Breast epithelium (tissue), 4 donors: Measurements from ENCODE around the gene CAMSAP1. TPM values are rescaled to one million over a fixed set of nuclear protein-coding genes. Genes with fewer than 3 reads are reported as not detected.

Experiments
- DNase-seq, 2 donors: peaks; one replicate each; pipeline ENCODE4 v3.0.0-alpha.2; 2019; ENCODE audit warnings: low spot score in 2 of 2
- H3K27ac ChIP-seq, 2 donors: fragments of 200-600 bp; sonication (generic) in 1 of 2; one replicate each; pipeline ENCODE4 v1.5.1; 2016 to 2019; ENCODE audit warnings: mild to moderate bottlenecking in 1 of 2
- H3K27me3 ChIP-seq, 2 donors: fragments of 200-600 bp; sonication (generic) in 1 of 2; one replicate each; pipeline versions ENCODE4 v1.5.1 to v1.6.0; 2017 to 2019; ENCODE audit warnings: control low read depth in 1 of 2, mild to moderate bottlenecking in 1 of 2
- H3K36me3 ChIP-seq: fragments of 200-600 bp; one replicate; pipeline ENCODE4 v1.5.1; 2019
- H3K4me1 ChIP-seq, 2 donors: fragments of 200-600 bp; sonication (generic); one replicate each; pipeline ENCODE4 v1.5.1; 2016 to 2019; ENCODE audit warnings: control low read depth in 1 of 2
- H3K4me3 ChIP-seq, 3 donors: fragments of 200-600 bp; sonication (generic); 1 replicate in 2 of 3; 2 replicates in 1 of 3; pipeline ENCODE4 v1.5.1; 2016 to 2019; ENCODE audit warnings: mild to moderate bottlenecking in 3 of 3, moderate library complexity in 2 of 3
- H3K9me3 ChIP-seq, 2 donors: fragments of 200-600 bp; sonication (generic) in 1 of 2; one replicate each; pipeline ENCODE4 v1.5.1; 2016 to 2019; ENCODE audit warnings: control low read depth in 1 of 2
- CTCF ChIP-seq, 3 donors: fragments of 450-650 bp; IDR thresholded peaks; one replicate each; pipeline ENCODE4 v1.5.1; 2016 to 2017; ENCODE audit warnings: antibody characterized with exemption in 3 of 3, mild to moderate bottlenecking in 3 of 3, moderate library complexity in 3 of 3
- POLR2A ChIP-seq: fragments of 450-650 bp; IDR thresholded peaks from one replicate; pipeline ENCODE4 v1.6.1; 2016; ENCODE audit warnings: antibody characterized with exemption, mild to moderate bottlenecking, moderate library complexity
- POLR2AphosphoS5 ChIP-seq, 3 donors: sonication (generic); formaldehyde crosslinking; IDR thresholded peaks; one replicate each; pipeline ENCODE4 v1.6.1; 2017; ENCODE audit warnings: antibody characterized with exemption in 3 of 3
- intact Hi-C: fragments of 100-400 bp; cut with DNase I; formaldehyde crosslinking; loops from one replicate; pipeline ENCODE4 v1.15.1; 2023; ENCODE audit warnings: low total_unique reads
- total RNA-seq, 3 donors: library from RNA; depleted of rRNA; stranded (reverse); fragments of >200 nt; gene quantifications; one replicate each; pipeline ENCODE4 v1.1.0, GENCODE V29; 2016

CAMSAP1 gene
- total RNA-seq, 3 donors from 2014 or later = 25.0 to 29.8 (median 29.0) TPM

DNA sequence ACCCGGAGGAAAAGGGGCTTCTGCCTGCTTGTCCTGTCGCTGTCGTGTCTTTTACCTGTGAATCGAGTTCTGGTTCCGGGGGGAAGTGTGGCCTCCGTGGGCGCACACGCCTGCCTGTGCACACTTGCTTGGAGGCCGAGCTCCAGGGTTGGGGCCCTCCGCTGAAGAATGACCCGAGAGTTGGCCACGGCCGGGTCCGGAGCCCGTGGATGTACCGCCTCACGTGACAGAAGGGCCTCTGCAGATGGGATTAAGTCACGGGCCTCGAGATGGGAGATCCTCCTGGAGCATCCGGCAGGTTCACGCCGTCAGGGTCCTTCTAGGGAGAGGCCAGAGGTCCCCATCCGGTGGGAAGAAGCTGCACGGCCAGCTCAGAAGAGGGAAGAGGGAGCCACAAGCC, 124.4 kb downstream of the CAMSAP1 start:
- Histone ChIP-seq H3K4me1 (no peaks in the 10 kb centered on the region), H3K27me3 (peaks cover 0 to 55% of the 10 kb centered on the region in 2 donors), H3K9me3 (no peaks in the 10 kb centered on the region), H3K4me3 (no peak overlapping the region), H3K27ac (no peak overlapping the region), H3K36me3 (no peaks in the 10 kb centered on the region)
- no peak for DNase-seq
- TF ChIP-seq POLR2AphosphoS5 (IDR thresholded peaks at IDR 0.05) (no peak), POLR2A (no peak), CTCF (IDR thresholded peaks at IDR 0.05) (no peak)
- intact Hi-C loops = no loop called here

GRCh38 chr9:135780626-135781025, 126.7 kb downstream of the CAMSAP1 start:
- Histone ChIP-seq H3K27me3 (peaks cover 0 to 35% of the 10 kb centered on the region in 2 donors), H3K4me3 (no peak overlapping the region), H3K27ac (no peak overlapping the region), H3K4me1 (no peaks in the 10 kb centered on the region), H3K36me3 (no peaks in the 10 kb centered on the region), H3K9me3 (no peaks in the 10 kb centered on the region)
- DNase-seq = no peak
- intact Hi-C loops = no loop called here
- TF ChIP-seq POLR2A (no peak), POLR2AphosphoS5 (IDR thresholded peaks at IDR 0.05) (no peak)

- intact Hi-C loops = no loop called here
- no peak overlapping the region for H3K27ac ChIP-seq
- TF ChIP-seq CTCF (IDR thresholded peaks at IDR 0.05) (no peak), POLR2A (no peak), POLR2AphosphoS5 (IDR thresholded peaks at IDR 0.05) (no peak)
Observed at GRCh38 chr9:135780086-135780485, 127.3 kb downstream of the CAMSAP1 start.

GRCh38 chr9:135779571-135779970, 127.8 kb downstream of the CAMSAP1 start:
- no peak for DNase-seq
- TF ChIP-seq POLR2AphosphoS5 (IDR thresholded peaks at IDR 0.05) = no peak
- TF ChIP-seq CTCF (IDR thresholded peaks at IDR 0.05) = no peak
- no peak for TF ChIP-seq POLR2A
- Histone ChIP-seq H3K27me3 (peaks cover 0 to 28% of the 10 kb centered on the region in 2 donors), H3K4me1 (no peaks in the 10 kb centered on the region), H3K9me3 (no peaks in the 10 kb centered on the region), H3K36me3 (no peaks in the 10 kb centered on the region), H3K4me3 (no peak overlapping the region), H3K27ac (no peak overlapping the region)
- intact Hi-C loops = loop anchor here (10.0 kb wide), 1 partner anchor 155 kb away; no protein-coding TSS in a partner anchor

More at GRCh38 chr9:135780086-135780485, 127.3 kb downstream of the CAMSAP1 start:
- Histone ChIP-seq H3K4me3 (no peak overlapping the region), H3K9me3 (no peaks in the 10 kb centered on the region), H3K4me1 (no peaks in the 10 kb centered on the region), H3K27me3 (peaks cover 0 to 33% of the 10 kb centered on the region in 2 donors), H3K36me3 (no peaks in the 10 kb centered on the region)
- DNase-seq = no peak

DNA sequence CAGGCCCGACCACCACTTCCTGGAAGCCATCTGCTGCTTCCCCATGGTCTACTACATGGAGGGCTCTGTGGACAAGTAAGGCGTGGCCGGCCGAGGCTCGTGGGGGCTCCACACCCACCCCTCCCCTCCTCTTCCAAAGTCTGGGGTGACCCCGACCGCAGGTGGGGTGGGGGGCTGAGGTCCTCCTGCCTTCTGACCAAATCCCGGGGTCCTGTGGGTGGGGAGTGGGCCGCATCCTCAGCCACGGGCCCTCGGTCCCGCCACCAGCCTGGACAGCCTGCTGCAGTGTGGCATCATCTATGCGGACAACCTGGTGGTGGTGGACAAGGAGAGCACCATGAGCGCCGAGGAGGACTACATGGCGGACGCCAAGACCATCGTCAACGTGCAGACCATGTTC, 128.9 kb downstream of the CAMSAP1 start:
- no peak overlapping the region for H3K27ac ChIP-seq
- H3K36me3 ChIP-seq = no peaks in the 10 kb centered on the region
- no peaks in the 10 kb centered on the region for H3K9me3 ChIP-seq
- no peak overlapping the region for H3K4me3 ChIP-seq
- TF ChIP-seq POLR2A = no peak
- TF ChIP-seq POLR2AphosphoS5 (IDR thresholded peaks at IDR 0.05) = no peak
- no peak for TF ChIP-seq CTCF (IDR thresholded peaks at IDR 0.05)
- H3K4me1 ChIP-seq = no peaks in the 10 kb centered on the region
- intact Hi-C loops = loop anchor here (10.0 kb wide), 1 partner anchor 156 kb away; no protein-coding TSS in a partner anchor
- DNase-seq = no peak
- H3K27me3 ChIP-seq = peaks cover 0 to 23% of the 10 kb centered on the region in 2 donors
